ENCODE results near the gene ASB5.
"Not testable (repeated sequence)": the region's sequence is repeated elsewhere in the genome, so short reads cannot be mapped to it uniquely, and the experiment has no call there.

Gene ASB5, protein sequence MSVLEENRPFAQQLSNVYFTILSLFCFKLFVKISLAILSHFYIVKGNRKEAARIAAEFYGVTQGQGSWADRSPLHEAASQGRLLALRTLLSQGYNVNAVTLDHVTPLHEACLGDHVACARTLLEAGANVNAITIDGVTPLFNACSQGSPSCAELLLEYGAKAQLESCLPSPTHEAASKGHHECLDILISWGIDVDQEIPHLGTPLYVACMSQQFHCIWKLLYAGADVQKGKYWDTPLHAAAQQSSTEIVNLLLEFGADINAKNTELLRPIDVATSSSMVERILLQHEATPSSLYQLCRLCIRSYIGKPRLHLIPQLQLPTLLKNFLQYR

DNA sequence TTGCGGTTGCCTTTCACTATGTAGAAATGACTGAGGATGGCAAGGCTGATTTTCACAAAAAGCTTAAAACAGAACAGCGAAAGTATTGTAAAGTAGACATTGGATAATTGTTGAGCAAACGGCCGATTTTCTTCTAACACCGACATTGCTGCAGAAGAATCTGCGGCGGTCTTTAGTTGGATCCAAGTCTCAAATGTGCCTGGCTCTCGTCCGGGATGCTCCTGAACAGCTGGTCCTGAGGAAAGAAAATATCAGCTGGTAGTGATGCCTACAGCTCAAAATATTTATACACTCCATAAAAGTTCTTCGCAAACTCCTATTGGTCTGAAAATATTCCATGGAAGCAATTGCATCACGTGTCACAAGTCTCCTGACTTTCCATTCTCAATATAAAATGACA lies at the start of gene ASB5:
ASB5 (minus strand) TSS at position 260 of the 400 bp plus-strand sequence; CDS start at position 146, 114 bp downstream.
- no peak for DNase-seq

DNA sequence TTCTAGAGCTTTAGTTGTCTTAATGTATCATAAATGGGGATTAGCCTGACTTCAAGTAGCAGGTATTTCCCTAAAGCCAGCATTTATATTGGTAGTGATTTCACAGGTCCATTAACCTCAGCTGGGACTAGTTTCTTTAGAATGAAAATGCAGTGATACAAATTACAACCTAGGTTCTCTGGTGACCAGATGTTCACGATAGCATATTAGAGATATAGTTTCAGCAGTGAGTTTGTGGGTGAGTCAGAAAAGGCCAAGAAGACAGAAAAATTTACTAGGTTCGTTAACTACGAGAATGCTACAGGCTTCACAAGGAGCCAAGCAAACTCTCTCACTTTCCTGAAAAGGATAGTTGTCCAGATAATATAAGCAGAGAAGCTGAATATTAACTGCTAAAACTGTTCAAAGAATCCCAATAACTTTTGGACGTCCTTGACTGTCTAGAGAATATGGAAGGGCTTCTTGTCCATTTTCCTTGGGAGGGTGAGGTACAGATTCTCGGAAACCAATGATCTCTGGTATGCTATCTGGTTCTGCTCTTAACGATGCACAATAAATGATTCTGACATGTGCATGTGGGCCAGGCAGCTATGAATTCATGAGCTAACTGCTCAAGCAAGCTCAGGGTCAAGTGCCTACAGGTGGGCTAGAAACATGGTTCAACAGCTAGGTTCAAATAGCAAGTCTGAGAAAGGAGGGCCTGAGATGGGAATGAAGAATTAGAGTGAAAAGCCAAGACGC lies 44.7 kb upstream of the ASB5 start:
- DNase-seq, result no peak

DNA sequence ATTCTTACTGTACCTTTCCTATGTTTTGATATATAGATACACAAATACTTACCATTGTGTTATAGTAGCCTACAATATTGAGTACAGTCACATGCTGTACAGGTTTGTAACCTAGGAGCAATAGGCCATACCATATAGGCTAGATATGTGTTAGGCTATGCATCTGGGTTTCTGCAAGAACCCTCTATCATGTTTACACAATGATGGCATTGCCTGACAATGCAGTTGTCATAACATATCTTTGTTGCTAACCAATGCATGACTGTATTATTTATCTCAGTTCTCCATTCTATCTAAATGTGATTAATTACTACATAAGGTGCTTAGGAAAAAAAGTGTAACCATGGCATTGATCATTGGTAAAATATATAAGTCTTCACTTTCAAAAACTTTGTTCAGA lies 40.8 kb upstream of the ASB5 start:
- no peak for DNase-seq

DNA sequence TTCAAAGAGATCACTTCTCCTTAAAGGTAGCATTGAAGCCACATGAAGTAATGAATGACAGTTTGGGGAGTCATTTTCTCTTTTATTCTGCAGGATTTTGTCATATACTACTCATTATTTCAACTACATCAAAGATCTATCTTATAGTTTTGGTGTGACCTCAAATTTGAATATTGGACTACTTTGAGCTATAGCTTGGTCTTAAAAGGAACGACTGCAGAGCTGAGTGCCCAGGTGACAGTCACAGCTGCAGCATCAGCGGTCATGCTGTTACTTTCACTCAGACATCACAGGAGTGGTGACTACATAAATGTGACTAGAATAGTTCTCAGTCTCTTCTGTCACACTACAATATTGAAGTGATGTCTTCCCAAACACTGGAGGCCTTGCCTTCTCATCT lies 40.0 kb upstream of the ASB5 start:
- no peak for DNase-seq

DNA sequence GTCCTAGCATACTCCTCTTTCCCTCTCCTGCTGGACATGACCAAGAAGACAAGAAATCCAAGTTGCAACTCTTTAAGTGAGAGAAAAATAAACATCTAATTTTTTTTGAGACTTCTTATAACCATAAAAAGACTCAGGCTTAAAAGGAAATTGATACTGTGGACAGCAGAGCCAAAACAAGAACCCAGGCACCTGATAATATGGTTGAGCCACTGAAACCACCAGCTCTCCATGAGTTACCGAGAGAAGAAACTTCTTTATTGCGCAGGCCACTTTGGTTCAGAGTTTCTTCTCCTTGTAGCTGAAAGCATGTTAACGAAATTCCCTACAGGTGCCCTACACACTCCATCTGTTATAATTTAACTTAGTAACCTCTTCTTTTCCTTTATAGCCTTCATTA lies 39.4 kb upstream of the ASB5 start:
- no peak for DNase-seq

DNA sequence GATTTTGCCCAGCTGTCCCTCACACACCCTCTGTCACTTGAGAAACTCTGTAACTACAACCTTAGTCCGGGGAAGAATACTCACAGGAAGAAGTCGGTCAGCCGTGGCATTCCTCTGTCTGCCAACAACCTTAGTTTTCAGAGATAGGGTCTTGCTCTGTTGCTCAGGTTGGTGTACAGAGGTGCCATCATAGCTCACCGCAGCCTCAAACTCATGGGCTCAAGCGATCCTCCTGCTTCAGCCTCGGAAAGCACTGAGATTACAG lies 38.6 kb upstream of the ASB5 start:
- no peak for DNase-seq

DNA sequence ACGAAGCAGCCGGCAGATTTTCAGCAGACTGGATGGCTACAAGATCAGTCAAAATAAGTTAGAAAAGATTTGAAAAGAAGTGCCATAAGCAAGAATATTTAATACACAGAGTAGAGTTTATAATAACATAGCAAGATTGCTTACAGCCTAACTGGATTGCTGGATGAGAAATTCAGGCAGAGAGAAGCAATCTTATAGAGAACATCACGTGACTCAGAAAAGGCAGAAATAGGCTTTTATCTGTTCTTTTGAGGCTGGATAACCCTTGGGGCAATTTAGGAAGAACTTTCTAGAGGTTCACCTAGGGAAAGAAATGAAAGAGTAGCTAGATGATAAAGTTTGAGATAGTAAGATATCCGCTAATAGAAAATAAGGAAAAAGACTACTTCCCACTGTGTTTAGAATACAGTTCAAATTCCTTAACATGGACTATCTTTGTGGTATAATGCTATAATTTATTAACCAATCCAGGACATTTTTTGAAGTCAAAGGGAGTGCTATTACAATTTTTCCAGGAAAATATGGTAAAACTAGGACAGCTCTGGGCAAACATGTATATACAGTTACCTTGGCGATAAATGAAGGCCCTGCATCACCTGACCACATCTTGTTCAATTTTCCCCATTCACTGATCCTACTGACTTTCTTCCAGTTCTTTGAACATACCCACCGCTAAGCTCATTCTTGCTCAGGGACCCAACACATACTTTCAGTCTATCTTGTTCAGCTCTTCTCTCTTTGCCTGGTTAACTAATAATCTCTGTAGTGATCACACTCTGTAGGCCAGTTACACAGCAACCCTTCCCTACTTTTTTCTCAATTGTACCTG lies 38.0 kb upstream of the ASB5 start:
- DNase-seq, result no peak

DNA sequence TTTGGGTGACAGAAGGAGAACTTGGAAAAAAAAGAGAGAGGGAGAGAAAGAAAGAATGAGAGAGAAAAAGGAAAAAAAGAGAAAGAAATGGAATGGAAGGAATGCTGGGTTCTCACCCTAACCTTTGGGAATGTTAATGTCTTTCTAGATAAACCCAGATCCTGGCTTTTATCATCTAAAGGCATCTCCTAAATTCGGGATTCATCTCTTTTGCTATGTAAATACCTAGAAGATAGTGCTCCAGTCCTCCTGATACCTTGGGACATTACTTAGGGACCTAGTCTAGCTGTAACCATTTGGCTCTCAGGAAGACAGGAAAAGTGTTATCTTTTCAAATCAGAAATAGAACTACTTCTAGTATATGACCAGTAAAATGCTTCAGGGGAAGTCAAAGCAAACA lies 34.9 kb upstream of the ASB5 start:
- DNase-seq, result no peak

DNA sequence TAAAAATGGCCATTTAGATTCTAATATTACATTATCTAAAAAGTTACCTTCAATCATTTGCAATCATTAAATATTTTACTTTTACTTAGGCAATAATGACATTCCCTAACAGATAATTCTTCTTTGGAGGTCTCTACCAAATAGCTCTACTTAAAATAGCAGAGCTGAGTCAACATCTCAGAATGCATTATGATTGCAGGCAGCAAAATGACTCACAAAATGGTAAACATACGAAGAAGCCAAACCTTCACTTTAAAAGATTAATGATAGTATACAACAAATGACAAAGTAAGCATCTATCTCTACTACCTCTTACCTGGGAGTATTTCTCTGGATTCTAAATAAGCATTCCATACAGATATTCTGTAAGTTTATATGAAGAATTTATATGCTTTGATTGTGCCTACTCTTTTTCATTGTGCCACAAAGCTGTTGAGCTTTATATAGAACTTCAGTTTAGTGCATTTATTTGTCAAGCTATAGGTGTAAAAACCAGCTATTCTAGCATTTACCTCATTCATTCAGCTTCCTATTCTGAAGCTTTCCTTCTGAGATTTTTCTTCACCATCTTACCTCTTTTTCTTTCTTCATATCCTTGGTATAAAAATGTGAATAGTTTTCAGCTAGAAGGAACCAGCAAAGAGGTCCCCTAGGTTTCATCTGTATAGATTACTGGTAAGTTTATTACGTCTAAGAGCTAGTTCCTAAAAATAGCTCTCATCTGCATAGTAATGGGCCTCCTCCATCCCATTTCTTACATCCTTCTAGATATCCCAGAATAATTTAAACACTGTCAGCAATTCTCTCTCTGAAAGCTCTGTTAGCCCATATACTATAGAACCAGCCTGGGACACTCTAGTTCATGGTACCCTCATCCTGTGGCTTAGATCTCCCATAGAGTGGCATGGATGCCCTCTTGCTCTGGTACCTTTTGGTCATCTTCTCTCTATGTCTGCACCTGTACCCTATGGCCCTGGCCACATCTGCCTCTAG lies 33.6 kb upstream of the ASB5 start:
- no peak for DNase-seq

DNA sequence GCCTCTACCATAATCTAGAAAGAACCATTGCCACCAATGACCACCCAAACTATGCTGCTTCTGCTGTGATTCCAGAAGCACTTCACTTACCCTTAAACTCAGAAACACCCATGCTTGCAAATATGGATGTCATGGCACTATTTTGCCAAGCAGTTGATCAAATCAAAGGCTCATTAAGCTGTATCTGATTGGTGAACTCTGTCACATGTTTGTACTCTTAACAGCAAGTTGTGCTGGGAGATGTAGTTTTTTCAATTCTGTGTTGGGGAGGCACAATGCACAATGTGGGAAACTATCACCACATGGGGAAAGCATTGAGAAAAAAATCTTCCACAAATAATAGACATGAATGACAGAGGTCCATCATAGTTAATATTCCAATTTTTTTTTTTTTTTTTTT lies 31.5 kb upstream of the ASB5 start:
- no peak for DNase-seq

DNA sequence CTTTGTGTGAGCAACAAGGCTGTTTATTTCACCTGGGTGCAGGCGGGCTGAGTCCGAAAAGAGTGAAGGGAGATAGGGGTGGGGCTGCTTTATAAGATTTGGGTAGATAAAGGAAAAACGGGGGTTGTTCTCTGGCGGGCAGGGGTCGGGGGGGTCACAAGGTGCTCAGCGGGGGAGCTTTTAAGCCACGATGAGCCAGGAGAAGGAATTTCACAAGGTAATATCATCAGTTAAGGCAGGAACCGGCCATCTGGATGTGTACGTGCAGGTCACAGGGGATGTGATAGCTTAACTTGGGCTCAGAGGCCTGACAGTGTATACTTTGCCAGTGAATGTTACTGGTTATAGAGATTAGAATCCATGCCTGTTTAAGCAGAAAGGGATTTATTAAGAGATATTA lies 31.0 kb upstream of the ASB5 start:
- no peak for DNase-seq

DNA sequence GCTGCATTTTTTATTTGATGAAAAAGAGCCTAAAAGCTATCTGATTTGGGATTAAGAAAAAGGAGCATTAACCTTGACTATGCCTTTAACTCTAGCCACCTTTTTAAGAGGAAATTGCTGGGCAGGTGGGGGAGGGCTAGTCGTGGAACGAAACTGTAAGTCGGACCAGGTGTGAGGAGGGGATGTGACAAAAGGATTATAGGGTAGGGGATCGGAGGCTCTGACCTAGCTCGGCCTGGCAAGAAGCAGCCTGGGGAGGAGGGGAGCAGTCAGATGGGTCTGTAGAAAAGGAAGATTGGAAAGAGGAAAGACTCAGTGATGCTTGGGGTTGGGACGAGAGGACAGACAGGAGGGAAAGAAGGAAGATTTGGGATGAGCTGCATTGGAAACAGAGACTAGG lies 29.6 kb upstream of the ASB5 start:
- DNase-seq, result no peak

DNA sequence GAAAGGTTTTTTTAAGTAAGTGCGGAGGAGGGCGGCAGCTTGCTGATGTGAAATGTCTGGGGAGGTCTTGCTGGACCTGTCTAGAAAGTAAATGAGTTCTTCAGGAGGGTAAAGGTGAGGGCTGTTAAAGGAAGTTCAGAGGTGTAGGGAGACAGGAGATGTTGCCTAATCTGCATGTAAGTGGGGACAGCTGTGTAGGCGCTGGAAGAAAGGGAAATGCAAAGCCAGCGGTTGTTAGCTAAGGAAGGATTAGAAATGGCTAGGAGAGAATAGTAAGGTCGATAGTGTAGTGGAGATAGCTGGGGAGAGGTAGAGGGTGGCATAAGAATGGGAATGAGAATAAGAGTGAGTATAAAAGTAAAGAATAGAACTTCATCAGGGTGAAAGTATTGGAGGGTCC lies 26.9 kb upstream of the ASB5 start:
- DNase-seq, result not testable (repeated sequence)

DNA sequence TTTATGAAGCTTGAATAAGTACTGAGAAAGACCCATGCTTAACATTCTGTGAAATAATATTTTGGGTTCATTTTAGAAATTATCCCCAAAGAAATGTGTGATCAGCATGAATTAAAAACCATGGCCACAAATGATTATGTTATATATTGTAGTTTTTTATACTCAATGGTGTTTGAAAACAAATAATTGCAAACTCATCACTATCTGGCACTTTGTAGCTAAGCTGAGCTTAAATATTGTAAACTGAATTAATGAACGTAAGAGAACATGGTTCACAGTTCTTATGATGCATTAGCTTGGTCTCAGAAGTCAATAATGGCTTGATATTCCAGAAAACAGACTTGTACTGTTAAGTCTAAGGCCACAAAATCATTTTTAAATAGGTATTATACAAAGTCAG lies 24.6 kb upstream of the ASB5 start:
- no peak for DNase-seq

DNA sequence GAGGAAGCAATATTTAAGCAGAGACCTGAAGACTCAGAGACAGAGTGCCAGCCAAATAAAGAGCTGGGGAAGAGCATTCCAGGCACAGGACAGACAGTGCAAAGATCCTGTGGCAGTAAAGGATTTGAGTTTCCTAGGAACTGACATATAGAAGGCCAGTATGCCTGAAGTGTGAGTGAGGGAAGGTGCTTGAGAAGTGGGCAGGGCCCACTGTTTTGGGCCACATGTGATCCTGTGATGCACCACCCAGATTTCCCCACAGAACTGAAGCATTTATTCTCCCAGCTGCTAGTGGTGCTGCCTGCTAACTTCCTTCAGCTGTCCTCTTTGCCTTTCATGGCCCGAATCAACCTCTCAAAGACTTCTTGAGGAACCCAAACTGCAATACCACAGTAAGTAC lies 23.9 kb upstream of the ASB5 start:
- DNase-seq, result no peak

DNA sequence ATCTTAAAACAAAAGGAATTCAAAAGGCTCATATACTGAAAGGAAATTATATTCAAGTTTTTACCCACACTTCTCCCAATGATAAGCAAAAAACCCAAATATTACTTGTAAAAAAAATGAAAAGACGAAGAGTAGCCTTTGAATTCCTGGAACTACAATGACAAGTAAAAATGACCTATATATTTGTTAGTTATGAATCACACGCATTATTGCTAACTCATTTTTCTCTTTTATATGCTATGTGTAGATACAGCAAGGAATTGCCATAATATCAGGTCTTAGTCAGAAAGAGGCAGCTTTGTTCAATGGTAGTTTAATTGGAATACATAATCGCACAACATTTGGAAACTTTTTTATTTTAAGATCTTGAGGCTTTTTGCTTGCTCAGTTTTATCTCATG lies 22.7 kb upstream of the ASB5 start:
- no peak for DNase-seq

DNA sequence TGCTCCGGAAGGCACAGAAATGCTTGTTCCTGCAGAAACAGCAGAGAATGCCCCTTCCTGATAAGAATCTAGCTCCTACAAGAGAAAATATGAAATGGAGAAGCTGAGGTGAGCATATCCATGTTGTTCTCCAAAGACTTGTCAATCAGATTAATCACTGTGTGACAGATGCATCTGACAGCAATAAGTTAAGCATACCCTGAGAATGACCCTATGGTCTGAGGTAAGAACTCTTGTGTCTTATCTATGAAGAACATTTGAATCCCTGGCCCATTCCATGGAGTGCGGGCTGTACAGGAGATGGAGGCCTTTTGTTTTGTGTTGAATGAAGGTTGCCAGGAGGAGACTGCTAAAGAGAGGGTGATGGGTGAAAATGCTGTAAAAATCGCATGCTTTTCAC lies 21.5 kb upstream of the ASB5 start:
- no peak for DNase-seq

DNA sequence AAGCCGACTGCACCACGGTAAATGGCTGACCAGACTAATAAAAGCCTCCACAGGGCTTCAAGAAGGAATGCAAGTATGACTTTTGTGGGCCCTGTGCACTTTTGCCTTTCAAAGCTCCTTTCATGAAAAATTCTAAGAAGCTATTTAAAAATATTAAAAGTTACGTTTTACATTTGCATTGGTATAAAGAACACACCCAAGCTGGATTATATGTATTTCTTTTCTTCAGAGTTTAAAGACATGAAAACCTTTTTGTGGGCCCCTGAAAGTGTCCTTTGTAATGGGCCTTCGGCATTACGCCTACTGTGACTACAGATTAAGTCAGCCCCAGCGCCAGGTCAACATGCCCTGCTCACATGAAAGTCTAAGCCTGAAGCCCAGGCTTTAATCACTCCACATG lies 20.5 kb upstream of the ASB5 start:
- DNase-seq, result no peak

DNA sequence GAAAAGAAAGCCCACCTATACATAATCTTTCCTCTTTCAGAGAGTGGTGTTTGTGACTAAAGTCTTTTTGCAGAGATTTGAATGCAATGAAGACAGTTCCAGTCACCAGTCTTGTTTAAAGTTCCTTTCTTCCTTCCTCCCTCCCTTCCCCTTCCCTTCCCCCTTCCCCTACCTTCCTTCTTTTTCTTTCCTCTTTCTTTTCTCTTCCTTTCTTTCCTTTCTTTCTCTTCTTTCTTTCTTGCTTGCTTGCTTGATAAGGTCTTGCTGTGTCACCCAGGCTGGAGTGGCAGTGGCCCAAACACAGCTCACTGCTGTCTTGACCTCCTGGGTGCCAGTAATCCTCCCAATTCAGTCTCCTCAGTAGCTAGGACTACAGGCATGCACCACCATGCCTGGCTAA lies 19.0 kb upstream of the ASB5 start:
- DNase-seq, result no peak

DNA sequence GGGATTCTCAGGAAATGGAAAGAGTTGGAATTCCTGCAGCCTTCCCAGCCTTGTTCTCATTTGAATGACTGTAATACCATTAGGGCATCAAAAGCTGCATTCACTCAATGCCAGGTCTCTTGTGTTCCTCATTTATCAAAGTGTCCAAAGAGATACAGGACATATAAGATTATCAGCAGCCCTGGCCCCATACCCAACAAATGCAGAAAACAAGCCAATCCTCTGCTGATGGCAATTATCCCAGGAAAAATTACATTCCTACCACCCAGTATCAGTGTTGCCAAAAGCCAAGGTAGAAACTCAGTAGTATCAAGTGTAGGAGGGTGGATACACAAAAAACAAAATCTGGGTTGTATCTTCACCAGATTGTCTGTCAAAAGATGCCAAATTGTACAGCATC lies 18.5 kb upstream of the ASB5 start:
- DNase-seq, result peak in 1 of 14 donors; percentile 72

DNA sequence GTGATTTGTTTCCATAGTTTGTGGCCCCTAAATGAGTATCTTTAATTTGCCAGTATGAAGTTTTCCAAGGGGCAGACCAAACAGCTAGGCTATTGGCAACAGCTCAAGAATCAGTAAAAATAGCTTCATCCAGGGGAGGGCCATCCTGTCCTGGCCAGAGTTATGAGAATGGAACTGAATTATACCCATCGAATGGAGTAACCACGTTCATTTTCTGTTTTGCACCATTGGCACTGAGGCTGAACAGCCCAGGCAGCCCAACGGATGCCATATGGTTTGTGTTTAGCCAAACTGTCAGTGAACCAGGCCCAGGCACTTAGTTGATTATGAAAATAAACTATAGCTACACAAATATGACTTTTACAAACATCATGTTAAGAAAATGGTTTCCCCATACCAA lies 17.7 kb upstream of the ASB5 start:
- peak in 2 of 14 donors; percentile 2 to 89 for DNase-seq

DNA sequence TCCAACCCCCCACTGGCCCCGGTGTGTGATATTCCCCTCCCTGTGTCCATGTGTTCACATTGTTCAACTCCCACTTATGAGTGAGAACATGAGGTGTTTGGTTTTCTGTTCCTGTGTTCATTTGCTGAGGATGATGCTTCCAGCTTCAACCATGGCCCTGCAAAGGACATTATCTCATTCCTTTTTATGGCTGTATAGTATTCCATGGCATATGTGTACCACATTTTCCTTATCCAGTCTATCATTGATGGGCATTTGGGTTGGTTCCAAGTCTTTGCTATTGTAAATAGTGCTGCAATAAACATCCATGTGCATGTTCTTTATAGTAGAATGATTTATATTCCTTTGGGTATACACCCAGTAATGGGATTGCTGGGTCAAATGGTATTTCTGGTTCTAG lies 10.5 kb upstream of the ASB5 start:
- DNase-seq, result not testable (repeated sequence)

All from C1 segment of cervical spinal cord (tissue), 14 donors.